SKM-1 treated with dmso at 0.1 percent for 144 hours (cell line): ENCODE measurements around the gene SLC16A7.
A peak's percentile ranks its signal among the peaks of the same experiment; 100 is the strongest.
"Not testable (repeated sequence)": the region's sequence is repeated elsewhere in the genome, so short reads cannot be mapped to it uniquely, and the experiment has no call there.

ENCODE experiments used
- DNase-seq: peaks from one replicate; lab custom pipeline; 2025; ENCODE audit not compliant: unreplicated experiment; lab: John Stamatoyannopoulos, UW

SLC16A7 gene

GRCh38 chr12:59733200-59733599, 137.4 kb downstream of the SLC16A7 start:
- DNase-seq: no peak

- DNase-seq: no peak
Measured at GRCh38 chr12:59734371-59734770, 138.5 kb downstream of the SLC16A7 start.

- DNase-seq: no peak
Measured at GRCh38 chr12:59735231-59735630, 139.4 kb downstream of the SLC16A7 start.

- DNase-seq: no peak
Measured at GRCh38 chr12:59736359-59736758, 140.5 kb downstream of the SLC16A7 start.

- no peak for DNase-seq
Measured at GRCh38 chr12:59736786-59737185, 141.0 kb downstream of the SLC16A7 start.

GRCh38 chr12:59737725-59738463, 142.1 kb downstream of the SLC16A7 start:
- DNase-seq: no peak

GRCh38 chr12:59742841-59743240, 147.0 kb downstream of the SLC16A7 start:
- DNase-seq: no peak

GRCh38 chr12:59744564-59744963, 148.7 kb downstream of the SLC16A7 start:
- DNase-seq: no peak

GRCh38 chr12:59751091-59751490, 155.3 kb downstream of the SLC16A7 start:
- DNase-seq: not testable (repeated sequence)

GRCh38 chr12:59761542-59761941, 165.7 kb downstream of the SLC16A7 start:
- no peak for DNase-seq

GRCh38 chr12:59763835-59764234, 168.0 kb downstream of the SLC16A7 start:
- no peak for DNase-seq

GRCh38 chr12:59768031-59768430, 172.2 kb downstream of the SLC16A7 start:
- DNase-seq: no peak

- DNase-seq: no peak
Measured at GRCh38 chr12:59780605-59781135, 184.8 kb downstream of the SLC16A7 start.

GRCh38 chr12:59787610-59788009, 191.8 kb downstream of the SLC16A7 start:
- no peak for DNase-seq

- no peak for DNase-seq
Measured at GRCh38 chr12:59792647-59793046, 196.8 kb downstream of the SLC16A7 start.

- no peak for DNase-seq
Measured at GRCh38 chr12:59803735-59804134, 207.9 kb downstream of the SLC16A7 start.

GRCh38 chr12:59808317-59808910, 212.6 kb downstream of the SLC16A7 start:
- peak; percentile 0 for DNase-seq

GRCh38 chr12:59811991-59812390, 216.2 kb downstream of the SLC16A7 start:
- no peak for DNase-seq

- no peak for DNase-seq
Measured at GRCh38 chr12:59812716-59813115, 216.9 kb downstream of the SLC16A7 start.

- no peak for DNase-seq
Measured at GRCh38 chr12:59820594-59821011, 224.8 kb downstream of the SLC16A7 start.

- no peak for DNase-seq
Measured at GRCh38 chr12:59823567-59823966, 227.7 kb downstream of the SLC16A7 start.

GRCh38 chr12:59827767-59828166, 231.9 kb downstream of the SLC16A7 start:
- no peak for DNase-seq
